Hepatocyte (in vitro differentiated cells): ENCODE measurements around the gene DBX2. TPM values are rescaled to one million over a fixed set of nuclear protein-coding genes. Genes with fewer than 3 reads are reported as not detected.

Experiments
- DNase-seq: peaks from one replicate; pipeline ENCODE4 v3.0.0-alpha.2; 2016; ENCODE audit warnings: low spot score
- H2AFZ ChIP-seq: fragments of 200-600 bp; sonication (generic); 2 replicates; pipeline ENCODE4 v1.6.0; 2016; ENCODE audit warnings: antibody characterized with exemption, mild to moderate bottlenecking
- H3K27ac ChIP-seq: fragments of 200-600 bp; sonication (generic); 2 replicates; pipeline ENCODE4 v1.5.1; 2016; ENCODE audit warnings: mild to moderate bottlenecking
- H3K27me3 ChIP-seq: fragments of 200-600 bp; sonication (generic); 2 replicates; pipeline ENCODE4 v1.6.1; 2016
- H3K36me3 ChIP-seq: fragments of 200-600 bp; sonication (generic); replicated peaks from 2 replicates; pipeline ENCODE4 v1.5.1; 2016; ENCODE audit warnings: low read depth; ENCODE audit not compliant: insufficient read depth
- H3K4me1 ChIP-seq: fragments of 200-600 bp; sonication (generic); 2 replicates; pipeline ENCODE4 v1.5.1; 2016; ENCODE audit warnings: mild to moderate bottlenecking, moderate library complexity; ENCODE audit not compliant: insufficient read depth
- H3K4me2 ChIP-seq: fragments of 200-600 bp; sonication (generic); 2 replicates; pipeline ENCODE4 v1.6.0; 2016
- H3K4me3 ChIP-seq: fragments of 200-600 bp; sonication (generic); 2 replicates; pipeline ENCODE4 v1.5.1; 2016; ENCODE audit warnings: mild to moderate bottlenecking
- H3K79me2 ChIP-seq: fragments of 200-600 bp; sonication (generic); 2 replicates; pipeline ENCODE4 v1.6.0; 2017; ENCODE audit warnings: mild to moderate bottlenecking
- H3K9me2 ChIP-seq: fragments of 200-600 bp; sonication (generic); replicated peaks from 2 replicates; pipeline ENCODE4 v1.6.0; 2017; ENCODE audit warnings: mild to moderate bottlenecking; ENCODE audit not compliant: insufficient read depth
- H3K9me3 ChIP-seq: fragments of 200-600 bp; sonication (generic); 2 replicates; pipeline ENCODE4 v1.5.1; 2016; ENCODE audit warnings: low read depth, mild to moderate bottlenecking
- H4K20me1 ChIP-seq: fragments of 200-600 bp; sonication (generic); 2 replicates; pipeline ENCODE4 v1.6.0; 2016; ENCODE audit warnings: mild to moderate bottlenecking; ENCODE audit not compliant: insufficient read depth, poor library complexity, severe bottlenecking
- EZH2 ChIP-seq: fragments of 200-600 bp; sonication (generic); IDR thresholded peaks from 2 replicates; pipeline ENCODE4 v1.6.1; 2016; ENCODE audit warnings: antibody characterized with exemption, mild to moderate bottlenecking, borderline replicate concordance
- EZH2phosphoT487 ChIP-seq: fragments of 200-600 bp; sonication (generic); IDR thresholded peaks from one replicate; pipeline ENCODE4 v1.6.1; 2018; ENCODE audit warnings: antibody characterized with exemption, mild to moderate bottlenecking, low read depth, moderate library complexity; ENCODE audit not compliant: unreplicated experiment, severe bottlenecking
- WGBS: methylation state at CpG from one replicate; pipeline ENCODE4 v1.1.6; 2016; ENCODE audit warnings: low lambda C conversion rate; ENCODE audit errors: missing lambda C conversion rate; 5-methylcytosine and 5-hydroxymethylcytosine counted together
- polyA plus RNA-seq: library from polyadenylated mRNA; unstranded; fragments of >200 nt; fragmentation: Nextera tagmentation; extraction: Ambion mirVana; gene quantifications from 2 replicates; pipeline ENCODE4 v1.2.1, GENCODE V29; 2016
- total RNA-seq: library from RNA; depleted of rRNA; stranded (reverse); fragments of >200 nt; gene quantifications from 2 replicates; pipeline ENCODE4 v1.2.3, GENCODE V29; 2014
- TF ChIP-seq, protein P1 (sequence below): fragments of 200-600 bp; sonication (generic); IDR thresholded peaks from 2 replicates; pipeline ENCODE4 v1.5.1; 2016; ENCODE audit warnings: antibody characterized with exemption, mild to moderate bottlenecking; ENCODE audit not compliant: poor library complexity

The DBX2 gene
- total and polyA plus RNA-seq, 2 experiments from 2014 or later, result not detected

DNA sequence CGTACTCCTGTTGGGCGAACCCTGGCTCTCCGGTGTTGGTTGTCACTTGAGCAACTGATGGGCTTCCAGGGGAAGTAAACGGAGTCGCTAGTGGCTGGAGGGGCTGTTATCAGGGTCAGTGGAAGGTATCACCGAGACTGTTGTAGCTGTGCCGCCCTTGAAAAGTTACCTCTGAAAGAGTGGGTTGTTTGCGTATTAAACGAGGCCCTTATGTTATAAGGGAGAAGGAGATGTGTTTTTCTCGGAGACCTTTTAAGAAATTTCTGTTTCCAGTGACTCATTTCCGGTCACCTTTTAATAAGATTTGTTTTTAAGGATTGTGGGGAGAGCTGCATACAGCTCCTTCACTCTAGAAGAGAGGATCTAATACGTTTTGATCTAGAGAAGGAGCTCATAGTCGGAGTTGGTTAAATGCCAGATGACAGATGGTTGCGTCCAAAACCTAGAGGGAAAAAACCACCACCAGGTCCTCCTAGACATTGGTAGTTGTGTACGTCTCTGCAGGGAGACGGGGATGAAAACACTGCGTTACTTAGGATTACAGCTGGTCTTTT is 750 bp upstream of the DBX2 start:
- Histone ChIP-seq H3K27me3 (peaks cover 80% of the 10 kb centered on the region), H2AFZ (peak overlapping the region; percentile 29), H3K4me1 (peaks cover 6% of the 10 kb centered on the region), H3K9me2 (no peaks in the 10 kb centered on the region), H3K36me3 (no peaks in the 10 kb centered on the region), H3K9me3 (no peaks in the 10 kb centered on the region), H3K27ac (no peak overlapping the region), H3K4me3 (peak overlapping the region; percentile 15), H3K4me2 (peak overlapping the region; percentile 85), H3K79me2 (no peaks in the 10 kb centered on the region), H4K20me1 (no peaks in the 10 kb centered on the region)
- WGBS, result 21% methylated on average over 16 of the region's 17 CpGs
- TF ChIP-seq EZH2phosphoT487 (no peak), EZH2 (no peak)
- TF ChIP-seq, protein P1, sequence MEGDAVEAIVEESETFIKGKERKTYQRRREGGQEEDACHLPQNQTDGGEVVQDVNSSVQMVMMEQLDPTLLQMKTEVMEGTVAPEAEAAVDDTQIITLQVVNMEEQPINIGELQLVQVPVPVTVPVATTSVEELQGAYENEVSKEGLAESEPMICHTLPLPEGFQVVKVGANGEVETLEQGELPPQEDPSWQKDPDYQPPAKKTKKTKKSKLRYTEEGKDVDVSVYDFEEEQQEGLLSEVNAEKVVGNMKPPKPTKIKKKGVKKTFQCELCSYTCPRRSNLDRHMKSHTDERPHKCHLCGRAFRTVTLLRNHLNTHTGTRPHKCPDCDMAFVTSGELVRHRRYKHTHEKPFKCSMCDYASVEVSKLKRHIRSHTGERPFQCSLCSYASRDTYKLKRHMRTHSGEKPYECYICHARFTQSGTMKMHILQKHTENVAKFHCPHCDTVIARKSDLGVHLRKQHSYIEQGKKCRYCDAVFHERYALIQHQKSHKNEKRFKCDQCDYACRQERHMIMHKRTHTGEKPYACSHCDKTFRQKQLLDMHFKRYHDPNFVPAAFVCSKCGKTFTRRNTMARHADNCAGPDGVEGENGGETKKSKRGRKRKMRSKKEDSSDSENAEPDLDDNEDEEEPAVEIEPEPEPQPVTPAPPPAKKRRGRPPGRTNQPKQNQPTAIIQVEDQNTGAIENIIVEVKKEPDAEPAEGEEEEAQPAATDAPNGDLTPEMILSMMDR, result no peak
- no peak for DNase-seq

DNA sequence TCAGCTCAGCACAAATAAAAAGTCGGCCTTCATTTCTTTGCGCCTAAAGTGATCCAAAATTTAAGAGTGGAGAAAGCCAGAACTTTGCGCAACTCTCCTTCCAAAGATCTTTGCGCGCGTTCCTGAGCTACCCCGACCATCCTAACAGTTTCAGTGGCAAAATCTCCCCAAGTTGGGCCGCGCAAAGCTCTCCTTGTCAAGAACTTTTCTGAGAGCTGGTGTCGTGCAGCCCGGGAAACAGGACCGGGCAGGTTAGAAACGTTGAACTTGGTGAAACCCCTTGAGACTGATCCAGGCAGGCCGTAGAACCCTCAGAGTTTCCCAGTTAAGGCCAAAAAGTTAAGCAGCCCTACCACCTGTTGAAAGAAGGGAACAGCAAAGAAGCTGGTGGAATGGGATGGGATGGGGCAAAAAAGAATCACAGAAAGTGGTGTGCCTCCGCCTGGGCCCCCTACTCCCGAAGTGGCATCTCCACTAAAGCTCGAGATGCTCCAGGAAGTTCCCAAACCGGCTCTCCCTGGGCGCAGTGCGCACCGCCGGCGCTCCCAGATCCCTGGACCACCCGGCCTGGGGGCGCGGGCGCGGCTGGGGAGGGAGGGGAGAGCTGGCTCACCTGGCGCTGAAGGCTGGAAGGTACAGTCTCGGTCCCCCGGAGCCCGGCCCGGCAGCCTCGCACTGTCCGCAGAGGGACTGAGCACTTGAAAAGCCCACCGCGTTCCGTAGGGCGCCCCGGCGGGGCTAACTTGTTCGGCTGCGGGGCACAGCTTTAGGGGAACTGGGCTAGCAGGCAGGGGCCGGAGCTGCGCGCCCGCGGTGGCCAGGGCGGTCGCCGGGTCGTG is 768 bp downstream of the DBX2 start:
- DNase-seq, result no peak
- H3K4me2 ChIP-seq, result peak overlapping the region; percentile 85
- peak overlapping the region; percentile 29 for H2AFZ ChIP-seq
- H4K20me1 ChIP-seq, result no peaks in the 10 kb centered on the region
- WGBS, result 20% methylated on average over 34 of the region's 52 CpGs
- peaks cover 94% of the 10 kb centered on the region for H3K27me3 ChIP-seq
- no peaks in the 10 kb centered on the region for H3K9me2 ChIP-seq
- H3K79me2 ChIP-seq, result no peaks in the 10 kb centered on the region
- peaks cover 6% of the 10 kb centered on the region for H3K4me1 ChIP-seq
- H3K36me3 ChIP-seq, result no peaks in the 10 kb centered on the region
- peak overlapping the region; percentile 15 for H3K4me3 ChIP-seq
- H3K9me3 ChIP-seq, result no peaks in the 10 kb centered on the region
- TF ChIP-seq EZH2 (no peak), EZH2phosphoT487 (peak; percentile 26)
- no peak overlapping the region for H3K27ac ChIP-seq

DNA sequence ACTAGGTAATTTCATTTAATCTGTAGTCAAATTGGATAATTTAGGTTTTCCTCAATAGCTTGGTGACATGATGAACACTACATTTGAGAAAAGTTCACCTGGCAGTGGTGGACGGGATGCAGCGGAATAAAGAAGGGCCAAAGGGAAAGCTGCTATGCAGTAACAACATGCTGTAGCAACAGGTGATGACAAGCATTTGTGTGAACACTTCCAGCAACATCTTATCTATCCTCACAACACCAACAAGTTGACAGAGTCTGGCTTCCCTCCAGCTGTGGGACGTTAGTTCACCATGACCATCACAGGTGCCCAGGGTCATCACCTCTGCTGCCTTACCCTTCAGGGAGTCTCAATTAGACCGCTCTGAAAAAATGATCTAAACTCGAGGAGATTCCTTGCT is 8.3 kb downstream of the DBX2 start:
- H2AFZ ChIP-seq, result no peak overlapping the region

More for the DNA sequence above, 8.3 kb downstream of the DBX2 start:
- H3K4me1 ChIP-seq, result no peaks in the 10 kb centered on the region
- H3K36me3 ChIP-seq, result no peaks in the 10 kb centered on the region
- TF ChIP-seq, protein P1, result no peak
- no peak for TF ChIP-seq EZH2phosphoT487
- no peak for TF ChIP-seq EZH2
- no peak for DNase-seq
- H3K4me2 ChIP-seq, result no peak overlapping the region
- 74% methylated on average over 5 of the region's 5 CpGs for WGBS
- H4K20me1 ChIP-seq, result no peaks in the 10 kb centered on the region
- H3K27me3 ChIP-seq, result peaks cover 21% of the 10 kb centered on the region
- H3K4me3 ChIP-seq, result no peak overlapping the region
- H3K9me2 ChIP-seq, result no peaks in the 10 kb centered on the region
- H3K79me2 ChIP-seq, result no peaks in the 10 kb centered on the region
- no peaks in the 10 kb centered on the region for H3K9me3 ChIP-seq
- no peak overlapping the region for H3K27ac ChIP-seq
